SK-N-SH (cell line): Measurements from ENCODE around the gene PRF1.

Experiments
- CTCF ChIP-seq: fragments of 200-600 bp; sonication (generic); IDR thresholded peaks from 2 replicates; pipeline ENCODE4 v1.6.1; 2017; ENCODE audit warnings: antibody characterized with exemption, mild to moderate bottlenecking, moderate library complexity
- GABPA ChIP-seq: IDR thresholded peaks from 2 replicates; pipeline ENCODE4 v1.4.0; 2012; ENCODE audit warnings: low read depth, mild to moderate bottlenecking
- MXI1 ChIP-seq: IDR thresholded peaks from 2 replicates; pipeline ENCODE4 v1.6.1; 2012; ENCODE audit warnings: mild to moderate bottlenecking, low read depth, low read length, improper control_type of control experiment
- POLR2AphosphoS5 ChIP-seq: IDR thresholded peaks from 2 replicates; pipeline ENCODE4 v1.6.1; 2012; ENCODE audit warnings: low read depth, low read length
- RCOR1 ChIP-seq: fragments of 150-350 bp; IDR thresholded peaks from 2 replicates; pipeline ENCODE4 v1.6.1; 2017; ENCODE audit warnings: antibody characterized with exemption, low read length
- RFX5 ChIP-seq: IDR thresholded peaks from 2 replicates; pipeline ENCODE4 v1.6.1; 2012; ENCODE audit warnings: mild to moderate bottlenecking, improper control_type of control experiment, low read length
- SIN3A ChIP-seq: IDR thresholded peaks from 2 replicates; pipeline ENCODE4 v1.6.1; 2012; ENCODE audit warnings: low read depth, mild to moderate bottlenecking, low read length, moderate library complexity, borderline replicate concordance
- TCF12 ChIP-seq: IDR thresholded peaks from 2 replicates; pipeline ENCODE4 v1.4.0; 2012

GRCh38 chr10:70648427-70648826 lies 45.9 kb upstream of the PRF1 start:
- TF ChIP-seq CTCF (no peak), MXI1 (no peak), POLR2AphosphoS5 (no peak), TCF12 (no peak), GABPA (no peak), RFX5 (no peak), RCOR1 (no peak), SIN3A (no peak)
